HepG2 (cell line): ENCODE measurements around the gene PPP1R27. TPM values are rescaled to one million over a fixed set of nuclear protein-coding genes. Genes with fewer than 3 reads are reported as not detected.

Experiments
- ARID5B ChIP-seq: IDR thresholded peaks from 2 replicates; pipeline ENCODE4 v1.4.0; 2020; ENCODE audit warnings: mild to moderate bottlenecking, missing genetic modification reagents
- FOXA1 ChIP-seq, 2 experiments: fragments of 450-650 bp in 1 of 2; sonication (generic) in 1 of 2; formaldehyde crosslinking in 1 of 2; IDR thresholded peaks; 2 replicates each; pipeline versions ENCODE4 v1.4.0 to v1.6.1; 2016 to 2020; ENCODE audit warnings: missing genetic modification reagents in 1 of 2
- HIC2 ChIP-seq: sonication (generic); formaldehyde crosslinking; IDR thresholded peaks from 2 replicates; pipeline ENCODE4 v1.9.0; 2022; ENCODE audit warnings: low read depth, missing genetic modification reagents
- HNRNPUL1 ChIP-seq: fragments of 200-400 bp; formaldehyde crosslinking; IDR thresholded peaks from 2 replicates; pipeline ENCODE4 v1.6.1; 2017; ENCODE audit warnings: low read depth, mild to moderate bottlenecking, low read length, moderate library complexity
- JUNB ChIP-seq: sonication (generic); formaldehyde crosslinking; IDR thresholded peaks from 2 replicates; pipeline ENCODE4 v1.8.0; 2022; ENCODE audit warnings: missing genetic modification reagents, mild to moderate bottlenecking, borderline replicate concordance
- KDM2A ChIP-seq: sonication (generic); formaldehyde crosslinking; IDR thresholded peaks from 2 replicates; pipeline ENCODE4 v1.4.0; 2020; ENCODE audit warnings: low read depth, missing genetic modification reagents, borderline replicate concordance
- PAX8 ChIP-seq: sonication (generic); formaldehyde crosslinking; IDR thresholded peaks from 2 replicates; pipeline ENCODE4 v1.8.0; 2022; ENCODE audit warnings: mild to moderate bottlenecking, missing genetic modification reagents, borderline replicate concordance
- PLSCR1 ChIP-seq: sonication (generic); formaldehyde crosslinking; IDR thresholded peaks from 2 replicates; pipeline ENCODE4 v1.5.0; 2020; ENCODE audit warnings: missing genetic modification reagents, mild to moderate bottlenecking, borderline replicate concordance
- SCMH1 ChIP-seq: sonication (generic); formaldehyde crosslinking; IDR thresholded peaks from 2 replicates; pipeline ENCODE4 v1.9.0; 2021; ENCODE audit warnings: missing genetic modification reagents, mild to moderate bottlenecking, borderline replicate concordance
- SP5 ChIP-seq: IDR thresholded peaks from 2 replicates; pipeline ENCODE4 v1.6.1; 2016; ENCODE audit warnings: low read depth, borderline replicate concordance
- TBL1XR1 ChIP-seq: fragments of 150-350 bp; IDR thresholded peaks from 2 replicates; pipeline ENCODE4 v1.6.1; 2014; ENCODE audit warnings: borderline replicate concordance, low read length; ENCODE audit not compliant: partially characterized antibody
- THAP11 ChIP-seq: IDR thresholded peaks from 2 replicates; pipeline ENCODE4 v1.6.1; 2016; ENCODE audit warnings: missing biosample characterization, missing genetic modification reagents
- TOPORS ChIP-seq: sonication (generic); formaldehyde crosslinking; IDR thresholded peaks from 2 replicates; pipeline ENCODE4 v1.8.0; 2023; ENCODE audit warnings: mild to moderate bottlenecking, missing genetic modification reagents
- ZBTB49 ChIP-seq: sonication (generic); formaldehyde crosslinking; IDR thresholded peaks from 2 replicates; pipeline ENCODE4 v1.4.0; 2020; ENCODE audit warnings: missing genetic modification reagents, borderline replicate concordance
- ZKSCAN5 ChIP-seq: sonication (generic); formaldehyde crosslinking; IDR thresholded peaks from 2 replicates; pipeline ENCODE4 v1.5.1; 2020; ENCODE audit warnings: mild to moderate bottlenecking, missing genetic modification reagents
- ZNF17 ChIP-seq: sonication (generic); formaldehyde crosslinking; IDR thresholded peaks from 2 replicates; pipeline ENCODE4 v1.5.0; 2020; ENCODE audit warnings: mild to moderate bottlenecking, missing genetic modification reagents
- ZNF263 ChIP-seq: sonication (generic); formaldehyde crosslinking; IDR thresholded peaks from 2 replicates; pipeline ENCODE4 v1.4.0; 2020; ENCODE audit warnings: missing genetic modification reagents
- ZNF343 ChIP-seq: sonication (generic); formaldehyde crosslinking; IDR thresholded peaks from 2 replicates; pipeline ENCODE4 v1.4.0; 2020; ENCODE audit warnings: mild to moderate bottlenecking, missing genetic modification reagents
- ZNF510 ChIP-seq: sonication (generic); formaldehyde crosslinking; IDR thresholded peaks from 2 replicates; pipeline ENCODE4 v1.4.0; 2020; ENCODE audit warnings: low read depth, mild to moderate bottlenecking, missing genetic modification reagents
- ZNF589 ChIP-seq: sonication (generic); formaldehyde crosslinking; conservative IDR thresholded peaks from 2 replicates; pipeline ENCODE4 v1.8.0; 2022; ENCODE audit warnings: mild to moderate bottlenecking, moderate library complexity, missing genetic modification reagents
- polyA plus RNA-seq, 8 experiments: library from polyadenylated mRNA; depleted of rRNA in 3 of 8; stranded (reverse) in 7 of 8; unstranded in 1 of 8; fragments of >200 nt; fragmentation: Illumina TruSeq in 4 of 8; extraction: Trizol in 4 of 8; gene quantifications; 2 replicates each; pipeline versions ENCODE4 v1.2.1 to v1.2.3, GENCODE V29; 2011 to 2016; ENCODE audit warnings: low read depth in 4 of 8, missing spikeins in 1 of 8, mixed read lengths in 1 of 8; ENCODE audit not compliant: insufficient read depth in 1 of 8
- total RNA-seq, 5 experiments: library from RNA; depleted of rRNA; stranded (reverse); fragments of >200 nt; fragmentation: Illumina TruSeq; extraction: Trizol; gene quantifications; 2 replicates each; pipeline ENCODE4 v1.2.3, GENCODE V29; 2016; ENCODE audit warnings: low read depth in 1 of 5

PPP1R27 gene
- total and polyA plus RNA-seq, 2 of the 13 experiments (the other 11 are each of a cell fraction or from before 2014, with no cell fraction given): 0.17 to 1.00 TPM

GRCh38 chr17:81833160-81833920, 1.5 kb downstream of the PPP1R27 start, which contains the start of gene MCRIP1 (continued):
- TF ChIP-seq HIC2 (CRISPR knock-in tag): no peak; the same call in 1 of the 2 replicates
- TF ChIP-seq ARID5B (CRISPR knock-in tag): peak; percentile 51; the same call in 1 of the 2 replicates
- no peak for TF ChIP-seq FOXA1 (IDR thresholded peaks at IDR 0.05)
- no peak for TF ChIP-seq FOXA1 (CRISPR knock-in tag; IDR thresholded peaks at IDR 0.05)
- TF ChIP-seq SCMH1 (CRISPR knock-in tag): no peak
- no peak for TF ChIP-seq TBL1XR1
- TF ChIP-seq ZNF510 (CRISPR knock-in tag): peak; percentile 75
- peak; percentile 52; the same call in 1 of the 2 replicates for TF ChIP-seq SP5
- peak; percentile 95 for TF ChIP-seq ZNF263 (CRISPR knock-in tag)
- TF ChIP-seq ZBTB49 (CRISPR knock-in tag): no peak
- peak; percentile 55; the same call in 1 of the 2 replicates for TF ChIP-seq JUNB (CRISPR knock-in tag)
- peak; percentile 70 for TF ChIP-seq TOPORS (CRISPR knock-in tag)
- peak; percentile 94 for TF ChIP-seq ZNF589 (CRISPR knock-in tag)
- TF ChIP-seq THAP11 (CRISPR knock-in tag): peak; percentile 87
- no peak for TF ChIP-seq HNRNPUL1
- TF ChIP-seq ZNF17 (CRISPR knock-in tag): no peak
- TF ChIP-seq PAX8 (CRISPR knock-in tag): peak; percentile 96
- TF ChIP-seq ZNF343: peak; percentile 57; the same call in 1 of the 2 replicates
- no peak for TF ChIP-seq PLSCR1 (CRISPR knock-in tag)
- no peak for TF ChIP-seq ZKSCAN5
- peak; percentile 75; the same call in 1 of the 2 replicates for TF ChIP-seq KDM2A (CRISPR knock-in tag)
